Kidney tubule cell (primary cell): ENCODE measurements around the gene CLEC17A.

Source experiments
- DNase-seq: peaks from one replicate; pipeline ENCODE4 v3.0.0-alpha.2; 2018; ENCODE audit warnings: low spot score

CLEC17A gene

DNA sequence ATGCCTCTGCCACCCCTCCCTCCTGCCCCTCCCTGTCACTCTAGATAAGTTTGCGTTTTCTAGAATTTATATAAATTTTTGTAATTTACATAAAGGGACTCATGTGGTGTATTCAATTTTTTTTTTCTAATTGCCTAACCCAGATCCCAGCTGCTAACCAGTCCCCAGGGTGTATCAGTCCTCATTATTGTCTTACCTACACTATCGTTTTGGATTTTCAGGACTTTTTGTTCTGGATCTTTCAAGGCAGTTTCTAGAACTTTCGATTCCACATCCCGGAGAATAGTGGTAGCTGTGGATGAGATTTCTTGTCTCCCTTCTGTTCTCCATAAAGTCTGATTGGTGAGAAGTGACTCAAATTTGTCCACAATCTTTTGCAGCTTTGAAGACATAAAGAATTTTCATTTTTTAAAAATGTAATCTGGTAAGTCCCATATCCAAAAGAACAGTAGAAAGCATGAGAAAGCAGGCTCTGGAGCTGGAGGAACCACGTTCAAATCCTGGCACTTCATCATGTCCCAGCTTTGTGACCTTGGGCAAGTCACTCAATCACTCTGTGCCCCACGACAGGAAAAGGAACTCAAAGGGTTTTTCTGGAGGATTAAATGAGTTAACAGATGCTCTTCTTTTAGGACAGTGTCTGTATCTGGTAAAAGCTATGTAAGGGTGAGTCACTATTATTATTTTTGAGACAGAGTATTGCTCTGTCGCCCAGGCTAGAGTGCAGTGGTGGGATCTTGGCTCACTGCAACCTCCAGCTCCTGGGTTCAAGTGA is 72.1 kb downstream of the CLEC17A start:
- DNase-seq: no peak

DNA sequence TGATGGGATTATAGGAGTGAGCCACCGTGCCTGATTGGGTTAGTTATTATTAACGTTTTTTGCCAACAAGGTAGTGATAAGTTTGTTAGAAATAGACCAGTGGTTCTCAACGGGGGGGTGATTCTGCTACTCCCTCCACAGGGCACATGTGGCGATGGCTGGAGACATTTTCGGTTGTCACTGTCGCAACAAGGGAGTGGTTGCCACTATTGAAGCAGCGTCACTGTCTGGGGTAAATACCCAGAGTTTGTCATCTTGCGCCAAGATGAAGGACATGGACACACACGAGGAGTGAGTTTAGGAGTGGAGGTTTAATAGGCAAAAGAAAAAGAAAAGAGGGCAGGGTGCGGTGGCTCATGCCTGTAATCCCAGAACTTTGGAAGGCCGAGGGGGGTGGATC is 72.8 kb downstream of the CLEC17A start:
- no peak for DNase-seq

DNA sequence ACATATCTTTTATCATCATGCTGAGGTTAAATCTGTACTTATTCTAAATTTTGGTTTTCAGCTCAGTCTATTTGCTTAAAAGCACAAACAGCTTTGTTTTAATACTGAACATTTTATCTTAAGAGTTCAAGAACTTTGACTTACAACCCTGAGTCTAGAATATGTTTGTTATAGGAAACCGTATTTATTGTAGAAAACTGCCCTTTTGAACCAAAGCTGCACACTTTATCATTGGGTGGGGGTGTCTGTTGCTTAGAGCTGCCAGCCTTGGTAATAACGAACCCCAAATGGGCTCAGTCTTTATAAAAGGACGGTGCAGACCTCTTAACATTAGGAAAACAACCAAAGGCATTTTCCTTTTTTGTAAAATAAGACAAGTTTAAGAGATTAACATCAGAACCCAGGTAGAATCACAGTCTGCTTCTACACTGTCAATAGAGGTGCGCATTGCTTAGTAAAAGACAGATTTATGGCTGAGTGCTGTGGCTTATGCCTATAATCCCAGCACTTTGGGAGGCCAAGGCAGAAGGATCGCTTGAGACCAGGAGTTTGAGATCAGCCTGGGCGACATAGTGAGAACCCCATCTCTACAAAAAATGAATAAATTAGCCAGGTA is 77.1 kb downstream of the CLEC17A start:
- DNase-seq: no peak

DNA sequence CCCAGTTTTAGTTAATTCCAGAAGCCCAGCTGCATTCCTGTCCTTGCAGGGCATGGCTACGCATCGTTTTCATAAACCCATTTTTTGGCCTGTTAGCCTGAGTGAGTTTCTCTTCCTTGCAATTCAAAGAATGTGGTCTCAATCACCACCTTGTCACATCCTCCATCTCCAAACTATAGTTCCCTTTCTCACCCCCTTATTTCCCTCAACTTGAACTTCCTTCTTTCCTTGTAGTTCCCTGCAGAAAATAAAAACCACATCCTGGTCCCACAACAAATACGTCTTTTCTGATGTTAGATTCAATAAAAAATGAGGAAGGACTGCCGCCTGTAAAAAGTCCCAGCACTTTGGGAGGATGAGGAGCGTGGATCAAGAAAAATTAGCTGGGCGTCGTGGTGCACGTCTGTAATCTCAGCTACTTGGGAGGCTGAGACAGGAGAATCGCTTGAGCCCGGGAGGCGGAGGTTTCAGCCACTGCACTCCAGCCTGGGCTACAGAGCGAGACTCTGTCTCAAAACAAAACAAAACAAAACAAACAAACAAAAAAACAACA is 78.6 kb downstream of the CLEC17A start:
- DNase-seq: no peak
